DMS114 treated with DMSO at 0.1 percent for 48 hours (cell line): ENCODE measurements around the gene INTS15.
"Not testable (repeated sequence)": the region's sequence is repeated elsewhere in the genome, so short reads cannot be mapped to it uniquely, and the experiment has no call there.

ENCODE experiments used
- DNase-seq: peaks from one replicate; lab custom pipeline; 2025; ENCODE audit not compliant: unreplicated experiment; lab: John Stamatoyannopoulos, UW

INTS15 gene

GRCh38 chr7:6576867-6577368 is 12.9 kb upstream of the INTS15 start:
- DNase-seq: not testable (repeated sequence)

- DNase-seq: peak; percentile 73
Measured at GRCh38 chr7:6577369-6578113, 12.3 kb upstream of the INTS15 start, which contains the start of gene ZDHHC4. Gene ZDHHC4, plus strand, starts transcription at chr7:6577454. Its CDS starts 3,108 bp downstream, at chr7:6580562.

DNA sequence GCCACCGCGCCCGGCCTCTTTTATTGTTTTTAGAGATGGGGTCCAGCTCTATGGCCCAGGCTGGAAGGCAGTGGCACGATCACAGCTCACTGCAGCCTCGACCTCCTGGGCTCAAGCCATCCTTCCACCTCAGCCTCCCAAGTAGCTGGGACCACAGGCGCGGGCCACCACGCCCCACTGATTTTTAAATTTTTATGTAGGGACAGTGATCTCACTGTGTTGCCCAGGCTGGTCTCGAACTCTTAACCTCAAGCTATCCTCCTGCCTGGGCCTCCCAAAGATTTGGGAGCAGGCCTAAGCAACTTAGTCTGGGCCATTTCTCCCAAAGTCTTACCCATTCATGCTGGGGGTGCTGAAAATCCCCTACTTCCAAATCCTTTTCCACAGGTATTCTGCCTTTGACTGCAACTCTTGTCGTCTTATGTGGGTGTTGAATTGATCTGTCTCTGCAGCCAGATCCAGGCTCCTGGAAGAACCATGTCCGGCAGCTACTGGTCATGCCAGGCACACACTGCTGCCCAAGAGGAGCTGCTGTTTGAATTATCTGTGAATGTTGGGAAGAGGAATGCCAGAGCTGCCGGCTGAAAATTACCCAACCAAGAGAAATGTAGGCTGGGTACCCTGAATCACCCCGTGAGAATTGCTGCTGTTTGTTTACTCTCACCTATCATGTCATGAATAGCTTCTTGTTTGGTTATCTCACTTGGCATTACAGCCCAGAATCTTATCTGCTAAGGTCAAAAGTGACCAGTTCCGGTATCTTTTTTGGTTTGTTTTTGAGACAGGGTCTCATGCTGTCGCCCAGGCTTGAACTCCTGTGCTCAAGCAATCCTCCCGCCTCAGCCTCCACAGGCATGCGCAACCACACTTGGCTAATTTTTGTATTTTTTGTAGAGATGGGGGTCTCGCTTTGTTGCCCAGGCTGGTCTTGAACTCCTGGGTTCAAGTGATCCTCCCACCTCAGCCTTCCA is 11.4 kb upstream of the INTS15 start:
- no peak for DNase-seq

- no peak for DNase-seq
Measured at GRCh38 chr7:6579446-6579845, 10.4 kb upstream of the INTS15 start.

- DNase-seq: not testable (repeated sequence)
Measured at GRCh38 chr7:6585746-6586432, 3.9 kb upstream of the INTS15 start.

DNA sequence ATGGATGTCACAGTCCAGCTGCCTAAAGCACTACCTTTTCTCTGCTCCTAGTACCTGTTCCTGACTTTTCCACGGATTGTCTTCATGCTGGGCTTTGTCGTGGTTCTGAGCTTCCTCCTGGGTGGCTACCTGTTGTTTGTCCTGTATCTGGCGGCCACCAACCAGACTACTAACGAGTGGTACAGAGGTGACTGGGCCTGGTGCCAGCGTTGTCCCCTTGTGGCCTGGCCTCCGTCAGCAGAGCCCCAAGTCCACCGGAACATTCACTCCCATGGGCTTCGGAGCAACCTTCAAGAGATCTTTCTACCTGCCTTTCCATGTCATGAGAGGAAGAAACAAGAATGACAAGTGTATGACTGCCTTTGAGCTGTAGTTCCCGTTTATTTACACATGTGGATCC is 1.3 kb upstream of the INTS15 start:
- no peak for DNase-seq

GRCh38 chr7:6589151-6589828 is 531 bp upstream of the INTS15 start:
- no peak for DNase-seq

- DNase-seq: no peak
Measured at GRCh38 chr7:6590645-6591110, 857 bp downstream of the INTS15 start.

GRCh38 chr7:6600093-6600492 is 10.3 kb downstream of the INTS15 start:
- DNase-seq: no peak

GRCh38 chr7:6604458-6604857 is 14.6 kb downstream of the INTS15 start:
- no peak for DNase-seq

- DNase-seq: no peak
Measured at GRCh38 chr7:6606866-6607583, 17.2 kb downstream of the INTS15 start.

- no peak for DNase-seq
Measured at GRCh38 chr7:6607651-6608051, 17.8 kb downstream of the INTS15 start.

- DNase-seq: no peak
Measured at GRCh38 chr7:6608081-6608480, 18.3 kb downstream of the INTS15 start.

- no peak for DNase-seq
Measured at GRCh38 chr7:6608794-6609193, 19.0 kb downstream of the INTS15 start.

GRCh38 chr7:6612819-6613218 is 23.0 kb downstream of the INTS15 start:
- DNase-seq: no peak

DNA sequence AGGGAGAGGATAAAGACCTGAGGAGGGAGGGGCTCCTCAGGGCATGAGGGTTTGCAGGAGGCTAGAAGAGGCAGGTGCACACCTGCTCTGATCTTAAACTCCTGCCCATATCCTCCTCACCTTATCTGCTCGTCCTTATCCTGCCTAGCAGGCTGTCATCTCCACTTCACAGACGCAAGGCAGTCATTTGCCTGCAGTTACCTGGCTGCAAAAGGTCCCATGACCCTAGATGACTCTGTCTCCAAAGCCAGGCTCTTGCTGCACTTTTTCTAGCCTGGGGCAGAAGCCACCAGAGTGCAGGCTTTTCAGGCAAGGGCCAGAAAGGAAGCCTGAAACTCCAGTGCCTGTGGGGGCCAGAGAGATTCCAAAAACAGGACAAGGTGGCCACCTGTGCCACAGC is 23.9 kb downstream of the INTS15 start:
- DNase-seq: no peak

DNA sequence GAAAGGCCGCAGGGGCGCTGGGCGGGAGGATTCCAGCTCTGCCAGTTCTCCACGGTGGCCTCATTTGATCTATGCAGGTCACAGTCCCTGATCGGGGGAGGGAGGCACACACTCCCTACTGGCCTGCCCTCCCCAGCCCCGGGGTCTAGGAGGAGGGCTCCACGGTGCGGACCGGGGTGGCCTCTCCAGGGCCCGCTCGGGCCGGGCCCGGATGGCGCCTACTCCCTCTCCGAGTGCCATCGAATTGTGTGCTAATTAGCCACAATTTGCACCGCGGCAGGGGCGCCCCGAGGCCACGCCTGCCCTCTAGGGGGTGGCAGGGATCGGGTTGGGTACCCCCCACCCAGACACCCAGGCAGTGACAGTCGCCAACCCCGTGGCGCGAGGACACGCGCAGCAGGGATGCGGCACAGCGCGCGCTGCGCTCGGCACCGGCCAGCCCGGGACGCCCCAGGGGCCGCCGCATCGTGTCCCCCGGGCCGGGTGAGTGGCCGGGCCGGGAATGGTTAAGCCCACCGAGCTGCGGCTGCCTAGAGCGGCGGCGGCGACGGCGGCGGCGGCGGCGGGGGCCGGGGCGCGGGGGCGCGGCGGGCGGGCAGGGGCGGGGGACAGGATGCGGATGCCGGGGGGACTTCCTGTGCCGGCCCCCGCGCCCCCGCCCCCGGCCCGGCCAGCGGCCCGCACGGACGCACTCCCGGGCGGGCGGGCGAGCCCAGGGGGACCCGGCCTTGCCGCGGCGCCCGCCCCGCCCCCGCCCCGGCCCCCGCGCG is 25.3 kb downstream of the INTS15 start, which contains the start of gene ZNF853:
Gene ZNF853, plus strand, starts transcription at position 658 of the 770 bp plus-strand sequence. CDS start 565 bp downstream, outside the sequence.
- DNase-seq: no peak

DNA sequence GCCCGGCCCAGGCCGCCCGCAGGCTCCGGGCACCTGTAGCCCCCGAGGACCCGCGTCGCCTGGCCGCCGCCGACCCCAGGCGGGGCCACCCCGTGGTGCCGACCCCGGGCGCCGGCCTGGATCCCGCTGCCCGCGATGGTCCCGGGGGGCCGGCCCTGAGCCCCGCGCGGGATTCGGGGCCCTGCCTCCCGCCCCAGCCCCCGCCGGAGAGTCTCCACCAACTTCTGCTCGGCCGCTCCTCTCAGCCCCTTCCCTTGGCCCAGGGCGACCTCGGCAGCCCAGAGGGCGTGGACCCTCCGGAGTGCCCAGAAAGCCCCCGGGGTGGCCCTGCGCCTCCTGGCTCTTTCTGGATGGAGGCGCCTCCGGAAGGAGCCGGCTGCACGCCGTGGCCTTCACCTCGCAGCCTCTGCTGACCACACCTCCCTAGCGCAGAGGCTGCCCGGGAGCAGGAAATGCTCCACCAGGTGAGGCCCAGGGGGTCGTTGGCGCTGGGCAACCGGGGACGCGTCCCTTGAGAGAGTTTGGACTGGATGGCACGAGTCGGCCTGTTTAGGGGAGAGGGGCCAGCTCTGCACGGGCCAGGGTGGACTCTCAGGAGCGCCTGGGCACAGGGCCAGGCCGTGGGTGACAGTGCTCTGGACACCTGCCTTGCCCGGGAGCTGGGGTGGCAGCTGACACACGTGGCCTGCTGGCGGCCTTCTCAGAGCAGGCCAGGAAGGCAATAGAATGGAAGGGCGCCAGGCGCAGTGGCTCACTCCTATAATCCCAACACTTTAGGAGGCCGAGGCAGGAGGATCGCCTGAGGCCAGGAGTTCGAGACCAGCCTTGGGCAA is 26.1 kb downstream of the INTS15 start:
- no peak for DNase-seq
